Activated CD4-positive, CD25-positive, alpha-beta regulatory T cell treated with anti-CD3 and anti-CD28 coated beads, Interleukin-2, amount 50 U/mL, for 16 hours (primary cell): ENCODE data around the gene APOC3.

Experiments
- DNase-seq: peaks from one replicate; pipeline ENCODE4 v3.0.0-alpha.2; 2020; ENCODE audit warnings: low read depth, low spot score

APOC3 gene

DNA sequence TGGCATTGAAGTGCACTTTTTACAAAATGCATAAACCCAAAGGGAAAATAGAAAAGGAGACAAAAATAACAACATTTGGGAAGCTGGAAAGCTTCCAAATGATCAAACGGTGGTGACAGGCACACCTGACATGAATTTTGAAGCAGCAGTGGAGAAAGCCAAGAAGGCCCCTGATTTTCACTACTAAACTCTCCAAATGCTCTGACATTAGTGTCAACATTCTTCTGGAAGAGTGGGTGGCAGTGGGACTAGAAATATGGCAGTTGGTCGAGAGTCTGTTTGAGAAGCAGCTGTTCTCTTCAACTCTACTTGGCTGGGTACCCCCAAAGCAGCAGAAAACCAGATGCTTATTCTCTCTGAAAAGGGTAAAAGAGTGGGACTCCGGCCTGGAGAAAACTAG, 25.7 kb upstream of the APOC3 start:
- DNase-seq = no peak

DNA sequence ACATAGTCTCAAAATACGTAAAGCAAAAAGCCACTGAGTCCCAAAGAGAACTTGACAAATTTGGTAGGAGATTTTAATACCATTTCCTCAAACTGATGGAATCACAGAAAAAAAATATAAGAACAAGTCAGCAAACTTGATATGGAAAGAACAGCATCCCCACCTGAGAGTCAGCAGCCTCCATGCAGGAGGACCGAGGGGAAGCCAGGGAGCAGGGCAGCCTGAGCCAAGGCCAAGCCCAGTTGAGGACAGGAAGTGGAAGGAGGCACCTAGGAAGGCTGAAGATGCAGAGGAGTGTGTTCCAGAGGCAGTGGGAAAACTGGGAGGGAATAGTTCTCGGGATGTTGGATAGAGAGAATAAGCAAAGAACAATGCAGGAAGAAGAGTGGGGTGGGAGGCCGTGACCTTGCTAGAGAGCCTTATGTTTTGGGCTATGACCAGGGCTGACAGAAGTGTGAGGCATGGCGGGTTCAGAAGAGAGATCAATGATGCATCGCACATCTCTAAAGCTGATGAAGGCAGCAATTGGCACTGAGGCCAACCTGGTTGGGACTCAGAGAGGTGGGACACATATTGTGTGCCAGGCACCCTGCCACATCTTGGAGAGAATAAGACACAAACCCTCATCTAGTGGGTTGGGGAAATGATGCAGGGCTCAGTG, 22.0 kb upstream of the APOC3 start:
- no peak for DNase-seq

DNA sequence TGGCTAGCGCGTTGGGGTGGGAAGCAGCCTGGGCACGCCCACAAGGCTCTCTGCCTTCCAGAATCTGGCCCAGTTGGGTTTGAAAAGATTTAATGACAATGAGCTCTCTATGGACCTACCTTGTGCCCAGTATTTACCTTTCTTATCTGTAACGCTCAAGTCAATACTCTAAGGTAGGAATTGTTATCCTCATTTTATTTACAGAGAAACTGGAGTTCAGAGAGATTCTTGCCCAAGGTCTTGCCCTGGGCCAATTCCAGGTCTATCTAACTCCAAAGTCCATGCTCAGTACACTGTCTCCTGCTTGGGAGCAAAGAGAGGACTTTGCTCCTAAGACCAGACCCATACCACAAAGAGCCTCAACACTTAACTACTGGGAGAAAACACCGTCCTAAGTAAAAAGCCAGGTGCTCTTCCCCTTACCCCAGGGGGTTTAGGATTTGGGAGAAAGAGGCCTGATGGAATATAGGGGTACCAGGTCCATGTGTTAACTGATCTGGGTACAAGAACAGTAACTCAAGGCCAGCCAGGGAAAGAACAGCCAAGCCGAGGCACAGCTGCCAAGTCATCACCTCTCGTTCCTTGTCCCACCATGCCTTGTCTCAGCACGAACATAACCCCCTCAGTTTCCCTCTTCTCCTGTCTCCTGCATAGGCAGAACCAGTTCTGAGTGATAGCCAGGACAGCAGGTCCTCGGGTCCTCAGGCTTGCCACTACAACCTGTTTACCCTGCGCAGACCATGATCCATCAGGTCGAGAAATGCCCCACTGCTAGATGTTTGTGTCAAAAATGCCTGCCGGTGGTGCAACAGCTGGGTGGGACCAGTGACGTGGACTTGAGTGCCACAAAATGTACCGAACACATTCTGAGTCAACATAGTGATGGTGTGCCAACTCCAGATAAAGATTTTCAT, 21.2 kb upstream of the APOC3 start:
- no peak for DNase-seq

DNA sequence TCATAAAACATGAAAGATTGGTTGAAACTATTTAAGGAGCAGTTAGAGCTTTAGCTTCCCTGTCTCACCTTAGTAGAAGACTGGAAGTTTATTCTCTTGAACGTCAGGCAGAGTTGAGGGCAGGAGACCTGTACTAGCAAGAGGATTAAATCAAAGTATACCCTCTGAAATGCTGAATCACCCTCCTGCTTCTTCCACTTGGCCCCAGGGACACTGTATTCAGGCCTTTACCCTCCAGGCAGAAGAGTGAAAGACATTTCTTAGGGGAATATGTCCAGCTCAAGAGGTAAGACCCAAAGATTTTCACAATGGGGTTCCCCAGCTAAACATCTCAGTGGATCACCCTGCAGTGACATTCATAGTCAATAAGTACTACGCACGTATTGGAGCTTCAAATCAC, 18.5 kb upstream of the APOC3 start:
- no peak for DNase-seq

DNA sequence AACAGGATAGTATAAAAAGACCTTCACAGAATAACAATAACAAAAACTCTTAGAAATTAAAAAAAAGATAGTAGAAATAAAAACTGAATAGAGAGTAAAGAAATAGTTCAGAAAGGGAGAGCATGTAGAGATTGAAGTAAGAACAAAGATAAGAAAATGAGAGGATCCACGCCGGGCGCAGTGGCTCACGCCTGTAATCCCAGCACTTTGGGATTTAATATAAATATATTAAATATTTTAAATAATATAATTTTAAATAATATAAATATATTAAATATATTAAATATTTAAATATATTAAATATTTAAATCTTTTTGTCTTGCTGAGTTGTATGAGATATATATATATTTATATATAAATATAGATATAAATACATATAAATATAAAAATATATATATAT, 17.6 kb upstream of the APOC3 start:
- no peak for DNase-seq

DNA sequence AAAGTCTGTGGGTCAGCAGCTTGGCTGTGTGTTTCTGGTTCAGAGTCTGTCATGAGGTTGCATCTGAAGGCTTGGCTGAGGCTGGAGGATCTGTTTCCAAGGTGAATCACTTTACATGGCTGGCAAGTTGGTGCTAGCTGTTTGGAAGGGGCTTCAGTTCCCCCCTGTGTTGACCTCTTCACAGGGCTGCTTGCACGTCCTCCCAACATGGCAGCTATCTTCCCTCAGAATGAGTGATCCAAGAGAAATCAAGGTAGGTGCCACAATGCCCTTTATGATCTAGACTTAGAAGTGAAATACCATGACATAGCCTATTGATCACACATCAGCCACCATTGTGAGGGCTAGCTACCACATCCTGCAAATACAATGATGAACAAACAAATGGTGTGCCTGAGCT, 16.5 kb upstream of the APOC3 start:
- DNase-seq = no peak

DNA sequence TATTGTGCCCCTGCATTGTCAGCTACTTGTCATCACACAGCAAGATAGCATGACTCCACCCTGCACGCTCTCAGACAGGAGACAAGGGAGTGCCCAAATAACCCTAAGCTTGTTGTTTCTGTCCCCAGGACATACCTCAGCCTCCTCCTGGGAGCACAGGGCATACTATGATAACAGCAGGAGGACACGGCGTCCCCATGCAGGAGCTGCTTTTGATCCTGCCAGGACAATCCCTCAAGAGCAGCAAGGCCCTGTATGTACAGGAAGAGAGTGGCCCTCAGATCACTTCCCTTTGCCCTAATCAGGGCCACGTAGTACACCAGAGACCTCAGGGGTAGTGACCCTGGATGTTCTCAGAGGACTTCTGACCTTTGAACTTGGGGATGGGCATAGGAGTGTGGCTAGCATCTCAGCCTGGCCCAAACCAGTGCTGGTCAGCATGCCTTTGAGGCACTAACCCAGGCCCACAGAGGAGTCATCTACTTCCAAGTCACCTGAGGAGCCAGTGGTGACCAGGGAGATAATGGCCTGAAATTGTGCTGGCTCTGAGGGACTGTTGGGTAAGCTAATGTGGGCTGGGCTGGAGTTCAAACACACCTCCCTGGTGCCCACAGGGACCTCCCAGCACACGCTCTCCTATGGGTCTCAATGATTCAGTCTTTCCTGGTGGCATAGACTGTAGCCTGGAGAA, 15.8 kb upstream of the APOC3 start:
- DNase-seq = no peak

DNA sequence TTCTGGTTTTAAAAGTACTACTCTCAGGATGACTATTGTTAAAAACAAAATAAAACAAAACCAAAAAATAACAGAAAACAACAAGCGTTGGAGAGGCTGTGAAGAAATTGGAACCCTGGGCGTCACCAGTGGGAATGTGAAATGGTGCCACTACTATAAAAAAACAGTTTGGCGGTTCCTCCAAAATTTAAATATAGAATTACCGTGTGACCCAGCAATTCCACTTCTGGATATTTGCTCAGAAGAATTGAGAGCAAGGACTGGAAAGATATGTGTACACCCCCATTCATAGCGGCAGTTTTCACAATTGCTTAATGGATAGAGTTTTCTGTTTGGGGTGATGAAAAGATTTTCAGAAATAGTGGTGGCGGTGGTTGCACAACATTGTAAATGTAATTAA, 15.2 kb upstream of the APOC3 start:
- DNase-seq = no peak

DNA sequence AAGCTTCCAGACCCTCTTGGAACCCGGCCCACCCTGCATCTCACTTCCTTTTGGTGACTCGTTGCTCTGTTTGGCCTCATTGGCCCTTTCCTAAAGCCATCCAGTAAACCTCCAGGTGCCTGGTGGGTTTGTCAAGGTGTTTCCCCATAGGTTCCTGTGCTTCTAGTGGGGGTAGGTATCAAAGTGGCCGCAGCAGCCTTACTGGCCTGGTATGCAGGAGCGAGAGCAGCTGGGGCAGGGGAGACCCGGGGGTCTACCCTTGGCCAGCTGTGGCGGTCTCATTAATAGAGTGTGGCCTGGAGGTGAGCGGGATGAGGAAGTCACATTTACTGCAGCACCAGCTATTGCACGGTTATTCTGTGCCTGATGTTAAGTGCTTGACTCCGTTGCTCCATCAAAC, 10.7 kb upstream of the APOC3 start:
- DNase-seq = no peak

DNA sequence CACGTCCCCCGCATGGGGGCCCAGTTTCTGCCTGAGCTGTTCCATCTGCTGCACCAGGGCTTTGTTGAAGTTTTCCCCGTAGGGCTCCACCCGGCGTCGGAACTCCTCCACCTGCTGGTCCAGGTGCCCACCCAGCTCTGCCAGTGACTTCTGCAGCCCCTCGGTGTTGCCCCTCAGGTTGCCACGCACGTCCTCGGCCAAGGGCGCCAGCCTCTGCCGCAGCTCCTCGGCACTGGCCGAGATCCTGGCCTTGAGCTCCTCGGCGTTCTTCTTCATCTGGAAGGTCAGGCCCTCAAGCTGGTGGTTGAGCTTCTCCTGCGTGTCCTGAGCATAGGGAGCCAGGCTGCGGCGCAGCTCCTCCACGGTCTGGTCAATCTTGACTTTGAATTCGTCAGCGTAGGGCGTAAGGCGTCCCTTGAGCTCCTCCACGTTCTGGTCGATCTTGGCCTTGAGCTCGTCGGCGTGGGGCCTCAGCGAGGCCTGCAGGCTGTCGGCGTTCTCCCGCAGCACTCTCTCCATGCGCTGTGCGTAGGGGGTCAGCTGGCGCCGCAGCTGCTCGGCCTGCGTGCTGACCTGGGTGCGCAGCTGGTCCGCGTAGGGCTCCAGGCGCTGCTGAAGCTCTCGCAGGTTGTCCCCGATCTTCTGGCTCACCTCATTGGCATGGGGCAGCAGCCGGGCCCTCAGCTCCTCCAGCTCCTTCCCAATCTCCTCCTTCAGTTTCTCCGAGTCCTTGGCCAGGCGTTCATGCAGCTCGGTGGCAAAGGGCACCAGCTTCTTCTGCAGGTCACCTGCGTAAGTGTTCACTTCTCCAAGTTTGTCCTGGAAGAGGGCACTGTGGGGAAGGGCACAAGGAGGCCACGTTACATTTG, 8.4 kb upstream of the APOC3 start:
- no peak for DNase-seq

DNA sequence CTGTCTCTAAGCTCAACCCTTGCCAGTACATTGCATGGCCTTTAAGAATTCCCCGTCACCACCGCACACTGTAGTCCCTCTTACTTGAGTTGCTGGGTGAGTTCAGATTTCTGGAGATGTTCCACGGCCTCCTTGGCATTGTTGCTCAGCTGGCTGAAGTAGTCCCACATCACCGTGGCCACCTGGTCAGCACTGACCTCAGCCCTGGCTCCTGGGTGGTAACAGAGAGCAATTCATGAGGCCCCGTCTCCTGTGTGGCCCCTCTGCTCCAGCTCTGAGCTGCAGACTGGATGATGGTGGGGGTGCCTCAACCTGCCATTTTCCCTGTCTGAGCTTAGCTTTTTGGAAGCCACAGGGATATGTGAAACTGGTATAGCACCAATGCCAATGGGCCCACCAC, 7.1 kb upstream of the APOC3 start:
- no peak for DNase-seq

DNA sequence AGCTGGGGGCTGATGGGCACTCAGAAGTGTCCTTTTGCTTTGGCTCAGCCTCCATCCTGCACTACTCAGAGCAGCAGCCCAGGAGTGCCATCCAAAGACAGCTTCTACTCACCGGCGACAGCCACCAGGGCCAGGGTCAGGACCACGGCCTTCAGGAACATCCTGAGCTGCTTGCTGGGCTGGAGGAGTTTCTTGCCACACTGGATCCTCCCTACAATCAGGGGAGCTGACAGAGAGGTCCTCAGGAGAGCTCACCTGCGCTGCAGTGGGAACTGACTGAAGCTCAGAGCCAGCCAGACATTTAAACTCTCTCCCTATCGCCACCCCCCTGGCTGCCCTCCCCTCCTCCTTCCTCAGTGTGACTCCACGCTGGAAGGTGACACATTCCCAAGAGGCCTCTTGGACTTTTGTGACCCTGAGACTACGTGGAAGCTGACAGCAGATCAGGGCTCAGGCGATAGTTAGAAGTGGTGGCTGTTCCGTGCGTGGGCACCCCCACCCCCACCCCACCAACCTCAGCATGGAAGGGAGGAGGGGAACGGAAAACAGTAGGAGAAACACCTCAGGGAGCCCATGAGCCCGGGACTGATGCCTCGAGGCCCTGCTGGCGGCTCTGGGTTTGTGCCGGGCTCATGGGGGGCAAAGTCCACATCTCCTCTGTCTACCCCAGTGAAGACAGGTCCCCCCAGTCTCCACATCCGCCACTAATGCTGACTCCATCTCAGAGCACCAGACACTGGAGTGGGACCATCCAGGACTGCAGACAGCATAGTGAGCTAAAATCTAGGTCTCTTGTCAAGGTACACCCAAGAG, 6.5 kb upstream of the APOC3 start, which contains the start of gene APOA4:
APOA4 (minus strand) TSS at position 274 of the 813 bp plus-strand sequence; CDS start at position 161, 113 bp downstream.
- no peak for DNase-seq

DNA sequence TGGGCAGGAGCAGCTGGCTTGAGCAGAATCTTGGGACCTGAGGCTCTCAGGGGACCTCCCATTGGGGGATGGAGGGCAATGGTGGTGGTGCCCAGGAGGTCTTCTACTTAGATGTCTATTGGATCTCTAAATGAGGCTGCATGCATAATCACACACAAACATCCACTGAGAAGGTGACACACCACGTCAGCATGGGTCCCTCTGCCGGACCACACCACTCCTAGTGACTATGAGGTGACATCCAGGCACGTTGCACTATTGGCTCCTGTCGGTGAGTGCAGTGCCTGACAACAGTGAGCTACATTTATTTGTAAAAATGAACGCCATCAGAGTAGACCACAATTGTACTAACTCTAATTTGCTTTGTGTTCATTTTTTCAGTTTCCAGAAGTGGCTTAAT, 4.3 kb upstream of the APOC3 start:
- no peak for DNase-seq

DNA sequence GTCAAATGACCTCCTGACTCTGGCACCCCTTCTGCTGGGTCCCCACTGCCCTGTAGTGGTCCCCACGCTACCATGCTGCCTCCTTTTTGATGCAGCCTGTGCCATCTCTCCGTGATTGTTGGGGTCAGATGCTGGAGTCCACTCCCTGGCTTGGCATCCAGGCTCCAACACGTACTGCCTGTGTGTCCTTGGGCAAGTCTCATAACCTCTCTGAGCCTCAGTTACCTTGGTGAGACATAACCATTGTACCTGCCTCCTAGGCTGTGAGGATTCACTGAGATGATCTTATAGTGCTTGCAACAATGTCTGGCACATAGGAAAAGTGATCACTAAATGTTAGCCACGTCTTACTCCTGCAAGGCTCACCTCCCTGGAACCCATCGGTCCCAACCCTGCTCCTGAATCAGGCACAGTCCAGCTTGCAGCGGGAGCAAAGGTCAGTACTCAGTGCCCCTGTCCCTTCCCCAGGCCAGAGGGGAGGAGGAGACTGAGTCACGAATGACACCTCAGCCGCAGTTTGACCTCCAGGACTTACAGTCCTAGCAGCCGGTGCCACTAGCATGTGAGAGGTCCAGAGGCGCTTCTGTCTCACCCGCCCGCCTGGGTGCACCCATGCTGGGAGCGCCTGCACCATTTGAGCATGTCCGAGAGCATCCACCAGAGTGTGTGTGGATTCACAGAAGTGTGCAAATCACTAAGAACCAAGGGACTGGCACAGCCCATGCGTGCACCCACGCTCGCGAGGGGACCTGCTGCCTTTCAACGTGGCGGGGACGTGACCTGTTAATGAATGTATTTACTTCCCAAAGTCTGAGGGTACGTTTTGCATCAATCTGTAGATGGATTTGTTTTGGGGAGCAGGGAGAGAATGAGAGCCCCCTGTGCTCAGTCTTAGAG, 3.6 kb upstream of the APOC3 start:
- no peak for DNase-seq

DNA sequence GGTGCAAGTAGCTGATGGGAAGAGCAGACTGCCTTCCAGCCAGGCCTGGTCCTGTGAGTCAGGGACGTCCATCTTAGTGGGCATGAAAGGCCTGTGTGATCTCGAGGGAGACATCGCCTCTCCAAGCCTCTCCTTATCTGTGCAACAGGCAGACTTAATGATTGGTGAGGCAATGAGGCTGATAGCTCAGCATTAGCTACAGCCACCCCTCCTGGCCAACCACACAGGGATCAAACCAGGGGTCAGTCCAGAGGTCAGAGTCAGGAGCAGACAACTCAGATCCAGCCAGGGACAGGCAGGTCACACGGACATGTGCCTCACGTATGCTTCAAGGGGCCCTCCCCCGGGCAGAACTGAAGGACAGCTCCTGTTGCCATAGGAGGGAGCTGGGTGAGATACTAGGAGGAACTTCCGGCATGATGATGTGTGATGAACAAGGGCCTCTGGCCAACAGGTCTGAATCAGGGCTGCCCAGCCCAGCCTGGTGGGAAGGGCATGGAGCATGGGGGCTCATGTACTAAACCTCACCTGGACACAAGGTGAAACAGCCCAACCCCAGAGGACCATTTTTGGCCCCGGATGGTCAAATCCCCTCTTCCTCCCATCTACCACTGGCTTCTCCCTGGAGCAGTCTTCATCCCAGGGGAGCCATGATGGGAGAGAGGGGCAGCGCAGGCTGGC, 2.8 kb upstream of the APOC3 start:
- DNase-seq = no peak

DNA sequence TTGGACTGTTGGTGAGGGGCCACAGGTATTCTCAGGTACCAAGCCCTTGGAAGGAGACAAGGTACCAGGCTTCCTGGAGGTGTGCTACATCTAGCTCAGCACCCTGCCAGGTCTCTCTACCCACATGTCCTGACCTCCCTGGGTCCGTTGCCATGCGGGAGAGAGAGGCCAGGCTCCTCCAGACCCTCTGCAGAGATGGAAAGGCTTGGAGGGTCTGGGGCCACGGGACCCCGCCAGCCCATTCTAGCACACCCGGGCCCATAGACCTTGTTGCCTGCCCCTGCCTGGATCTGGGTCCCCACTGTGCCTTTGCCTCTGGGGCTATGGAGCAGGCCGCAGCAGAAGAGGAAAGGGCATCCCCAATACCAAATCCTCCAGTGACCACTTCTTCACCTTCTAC, 2.2 kb upstream of the APOC3 start:
- DNase-seq = no peak

DNA sequence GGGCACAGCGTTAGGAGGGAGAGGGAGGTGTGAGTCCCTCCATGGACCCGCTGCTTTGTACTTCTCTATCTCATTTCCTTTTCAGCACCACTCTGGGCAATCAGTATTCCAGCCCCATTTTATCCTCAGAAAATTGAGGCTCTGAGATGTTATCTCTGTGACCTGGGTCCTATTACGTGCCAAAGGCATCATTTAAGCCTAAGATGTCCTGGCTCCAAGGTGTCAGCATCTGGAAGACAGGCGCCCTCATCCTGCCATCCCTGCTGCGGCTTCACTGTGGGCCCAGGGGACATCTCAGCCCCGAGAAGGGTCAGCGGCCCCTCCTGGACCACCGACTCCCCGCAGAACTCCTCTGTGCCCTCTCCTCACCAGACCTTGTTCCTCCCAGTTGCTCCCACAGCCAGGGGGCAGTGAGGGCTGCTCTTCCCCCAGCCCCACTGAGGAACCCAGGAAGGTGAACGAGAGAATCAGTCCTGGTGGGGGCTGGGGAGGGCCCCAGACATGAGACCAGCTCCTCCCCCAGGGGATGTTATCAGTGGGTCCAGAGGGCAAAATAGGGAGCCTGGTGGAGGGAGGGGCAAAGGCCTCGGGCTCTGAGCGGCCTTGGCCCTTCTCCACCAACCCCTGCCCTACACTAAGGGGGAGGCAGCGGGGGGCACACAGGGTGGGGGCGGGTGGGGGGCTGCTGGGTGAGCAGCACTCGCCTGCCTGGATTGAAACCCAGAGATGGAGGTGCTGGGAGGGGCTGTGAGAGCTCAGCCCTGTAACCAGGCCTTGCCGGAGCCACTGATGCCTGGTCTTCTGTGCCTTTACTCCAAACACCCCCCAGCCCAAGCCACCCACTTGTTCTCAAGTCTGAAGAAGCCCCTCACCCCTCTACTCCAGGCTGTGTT, 829 bp upstream of the APOC3 start:
- no peak for DNase-seq
